GM21717 (cell line): ENCODE measurements around the gene RHPN2.
"Not testable (repeated sequence)": the region's sequence is repeated elsewhere in the genome, so short reads cannot be mapped to it uniquely, and the experiment has no call there.

ENCODE experiments used
- ATAC-seq: cut with Tn5 transposase; IDR thresholded peaks from one replicate; pipeline ENCODE4 v1.9.1; 2021; ENCODE audit warnings: mild to moderate bottlenecking, moderate library complexity; ENCODE audit not compliant: unreplicated experiment

The RHPN2 gene

GRCh38 chr19:33066543-33066942 is 1.9 kb upstream of the RHPN2 start:
- ATAC-seq = no peak

GRCh38 chr19:33064458-33064791 is 263 bp downstream of the RHPN2 start:
- ATAC-seq = peak; percentile 47

GRCh38 chr19:33063753-33064457 is 783 bp downstream of the RHPN2 start:
- no peak for ATAC-seq

- no peak for ATAC-seq
Measured at GRCh38 chr19:33063356-33063752, 1.3 kb downstream of the RHPN2 start.

GRCh38 chr19:33062902-33063301 is 1.8 kb downstream of the RHPN2 start:
- ATAC-seq = no peak

- no peak for ATAC-seq
Measured at GRCh38 chr19:33060586-33060985, 4.1 kb downstream of the RHPN2 start.

GRCh38 chr19:33055718-33056117 is 9.0 kb downstream of the RHPN2 start:
- ATAC-seq = no peak

GRCh38 chr19:33054623-33055022 is 10.1 kb downstream of the RHPN2 start:
- no peak for ATAC-seq

- no peak for ATAC-seq
Measured at GRCh38 chr19:33052352-33052972, 12.2 kb downstream of the RHPN2 start.

- no peak for ATAC-seq
Measured at GRCh38 chr19:33050110-33050509, 14.6 kb downstream of the RHPN2 start.

GRCh38 chr19:33048806-33049676 is 15.6 kb downstream of the RHPN2 start:
- no peak for ATAC-seq

- ATAC-seq = no peak
Measured at GRCh38 chr19:33047422-33047821, 17.3 kb downstream of the RHPN2 start.

- not testable (repeated sequence) for ATAC-seq
Measured at GRCh38 chr19:33041828-33042160, 22.9 kb downstream of the RHPN2 start.

GRCh38 chr19:33040994-33041827 is 23.5 kb downstream of the RHPN2 start:
- ATAC-seq = no peak

GRCh38 chr19:33039815-33040214 is 24.9 kb downstream of the RHPN2 start:
- no peak for ATAC-seq

GRCh38 chr19:33039108-33039599 is 25.5 kb downstream of the RHPN2 start:
- no peak for ATAC-seq

- not testable (repeated sequence) for ATAC-seq
Measured at GRCh38 chr19:33037168-33038025, 27.3 kb downstream of the RHPN2 start.

GRCh38 chr19:33036370-33037167 is 28.1 kb downstream of the RHPN2 start:
- ATAC-seq = not testable (repeated sequence)

GRCh38 chr19:33035461-33035860 is 29.2 kb downstream of the RHPN2 start:
- no peak for ATAC-seq
